K562 (cell line): ENCODE measurements around the gene RNF227. TPM values are rescaled to one million over a fixed set of nuclear protein-coding genes. Genes with fewer than 3 reads are reported as not detected.

Experiments
- BRD9 ChIP-seq: fragments of 450-650 bp; IDR thresholded peaks from 2 replicates; pipeline ENCODE4 v1.6.1; 2018; ENCODE audit warnings: low read depth; ENCODE audit not compliant: partially characterized antibody
- DPF2 ChIP-seq: fragments of 450-650 bp; IDR thresholded peaks from 2 replicates; pipeline ENCODE4 v1.6.1; 2016
- HNRNPLL ChIP-seq: fragments of 200-400 bp; formaldehyde crosslinking; IDR thresholded peaks from 2 replicates; pipeline ENCODE4 v1.6.1; 2017; ENCODE audit warnings: low read length, low read depth, mild to moderate bottlenecking; ENCODE audit not compliant: poor library complexity, severe bottlenecking
- HOXB6 ChIP-seq: fragments of 250-450 bp; sonication (Bioruptor Pico); IDR thresholded peaks from 2 replicates; pipeline ENCODE4 v1.5.1; 2022; ENCODE audit warnings: mild to moderate bottlenecking, borderline replicate concordance
- PCBP1 ChIP-seq: fragments of 200-400 bp; formaldehyde crosslinking; IDR thresholded peaks from 2 replicates; pipeline ENCODE4 v1.6.1; 2018; ENCODE audit warnings: mild to moderate bottlenecking, low read depth, low read length; ENCODE audit not compliant: poor library complexity, severe bottlenecking
- PPARD ChIP-seq: fragments of 250-450 bp; sonication (Bioruptor Pico); IDR thresholded peaks from 2 replicates; pipeline ENCODE4 v1.8.0; 2022; ENCODE audit warnings: inconsistent platforms, mild to moderate bottlenecking, moderate library complexity
- RBM22 ChIP-seq: fragments of 200-400 bp; formaldehyde crosslinking; IDR thresholded peaks from 2 replicates; pipeline ENCODE4 v1.6.1; 2018; ENCODE audit warnings: low read length, low read depth; ENCODE audit not compliant: poor library complexity, severe bottlenecking
- REST ChIP-seq, 2 experiments: fragments of 450-650 bp; formaldehyde crosslinking in 1 of 2; IDR thresholded peaks; 2 replicates each; pipeline versions ENCODE4 v1.4.0 to v1.6.1; 2014 to 2020; ENCODE audit warnings: mild to moderate bottlenecking in 2 of 2, borderline replicate concordance in 1 of 2, low read depth in 1 of 2
- RFX7 ChIP-seq: fragments of 250-450 bp; sonication (Bioruptor Pico); IDR thresholded peaks from 2 replicates; pipeline ENCODE4 v1.5.1; 2021; ENCODE audit warnings: mild to moderate bottlenecking
- SETDB1 ChIP-seq: IDR thresholded peaks from one replicate; pipeline ENCODE4 v1.6.1; 2012; ENCODE audit warnings: low read length, control low read depth, inconsistent platforms
- SMC3 ChIP-seq: conservative IDR thresholded peaks from 2 replicates; pipeline ENCODE4 v1.6.1; 2011; ENCODE audit warnings: low read depth, low read length, improper control_type of control experiment; ENCODE audit not compliant: insufficient read depth
- TAF9B ChIP-seq: fragments of 450-650 bp; IDR thresholded peaks from 2 replicates; pipeline ENCODE4 v1.6.1; 2018; ENCODE audit warnings: mild to moderate bottlenecking; ENCODE audit not compliant: partially characterized antibody
- TARDBP ChIP-seq: fragments of 450-650 bp; IDR thresholded peaks from 2 replicates; pipeline ENCODE4 v1.6.1; 2016
- U2AF1 ChIP-seq: fragments of 200-400 bp; formaldehyde crosslinking; optimal IDR thresholded peaks from 2 replicates; pipeline ENCODE3; 2017; ENCODE audit warnings: mild to moderate bottlenecking, low read depth, low read length, moderate library complexity
- ZNF444 ChIP-seq: fragments of 250-450 bp; sonication (Bioruptor Pico); IDR thresholded peaks from 2 replicates; pipeline ENCODE4 v1.4.0; 2020; ENCODE audit warnings: mild to moderate bottlenecking, moderate library complexity
- polyA plus RNA-seq, 8 experiments: library from polyadenylated mRNA; depleted of rRNA in 4 of 8; stranded (reverse) in 5 of 8; unstranded in 3 of 8; fragments of >200 nt; fragmentation: Nextera tagmentation in 2 of 8; fragmentation: Illumina TruSeq in 1 of 8; extraction: Ambion mirVana in 2 of 8; extraction: Trizol in 1 of 8; gene quantifications; 2 replicates each; pipeline versions ENCODE4 v1.2.1 to v1.2.3, GENCODE V29; 2011 to 2014; ENCODE audit warnings: inconsistent platforms in 1 of 8, missing spikeins in 1 of 8
- total RNA-seq, 7 experiments: library from RNA; depleted of rRNA in 6 of 7; stranded (reverse); fragments of >200 nt in 6 of 7; fragmentation: Illumina TruSeq in 2 of 7; extraction: Trizol in 2 of 7; gene quantifications; 2 replicates each; pipeline versions ENCODE4 v1.2.1 to v1.2.3, GENCODE V29; 2011 to 2021; ENCODE audit warnings: low replicate concordance in 1 of 7
- TF ChIP-seq, protein P1 (sequence below), 2 experiments: IDR thresholded peaks in 1 of 2; conservative IDR thresholded peaks in 1 of 2; 2 replicates each; pipeline ENCODE4 v1.6.1; 2016; ENCODE audit warnings: low read depth in 2 of 2, mild to moderate bottlenecking in 1 of 2, missing compliant biosample characterization in 1 of 2, missing genetic modification characterization in 1 of 2, moderate library complexity in 1 of 2

Gene RNF227
- total and polyA plus RNA-seq, 9 of the 15 experiments (the other 6 are each of a cell fraction or from before 2014, with no cell fraction given) = 1.1 to 6.7 (median 2.3) TPM

DNA sequence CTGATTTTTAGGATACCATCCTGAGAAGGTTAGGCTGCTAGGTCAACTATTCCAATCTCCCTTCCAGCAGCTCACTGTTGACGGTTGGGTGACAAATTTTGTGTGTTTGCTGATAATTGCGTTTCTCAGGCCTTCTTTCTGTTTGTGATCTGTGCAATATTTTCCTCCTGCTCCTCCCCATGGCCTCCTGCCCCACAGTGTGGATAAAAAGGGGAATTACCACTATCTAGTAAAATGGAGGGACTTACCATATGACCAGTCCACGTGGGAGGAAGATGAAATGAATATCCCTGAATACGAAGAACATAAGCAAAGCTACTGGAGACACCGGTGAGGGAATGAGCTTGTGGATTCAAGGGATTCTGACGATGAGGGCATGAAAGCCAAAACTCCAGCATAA is 18.3 kb downstream of the RNF227 start (continued):
- TF ChIP-seq REST (IDR thresholded peaks at IDR 0.05; ENCODE audit: borderline replicate concordance) (peak; percentile 87), REST (CRISPR knock-in tag; IDR thresholded peaks at IDR 0.05; ENCODE audit: low read depth) (no peak), RFX7 (CRISPR knock-in tag) (no peak), RBM22 (no peak), PPARD (CRISPR knock-in tag) (no peak), TARDBP (no peak), BRD9 (no peak), PCBP1 (no peak), DPF2 (no peak), U2AF1 (no peak), ZNF444 (CRISPR knock-in tag) (no peak), HOXB6 (CRISPR knock-in tag) (no peak), TAF9B (no peak), SETDB1 (no peak), SMC3 (peak; percentile 45), HNRNPLL (no peak)
- TF ChIP-seq, protein P1, sequence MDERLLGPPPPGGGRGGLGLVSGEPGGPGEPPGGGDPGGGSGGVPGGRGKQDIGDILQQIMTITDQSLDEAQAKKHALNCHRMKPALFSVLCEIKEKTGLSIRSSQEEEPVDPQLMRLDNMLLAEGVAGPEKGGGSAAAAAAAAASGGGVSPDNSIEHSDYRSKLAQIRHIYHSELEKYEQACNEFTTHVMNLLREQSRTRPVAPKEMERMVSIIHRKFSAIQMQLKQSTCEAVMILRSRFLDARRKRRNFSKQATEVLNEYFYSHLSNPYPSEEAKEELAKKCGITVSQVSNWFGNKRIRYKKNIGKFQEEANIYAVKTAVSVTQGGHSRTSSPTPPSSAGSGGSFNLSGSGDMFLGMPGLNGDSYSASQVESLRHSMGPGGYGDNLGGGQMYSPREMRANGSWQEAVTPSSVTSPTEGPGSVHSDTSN (CRISPR knock-in tag; IDR thresholded peaks at IDR 0.05; ENCODE audit: low read depth) = no peak
- TF ChIP-seq, protein P1 (tag; conservative IDR thresholded peaks at IDR 0.05; ENCODE audit: low read depth) = no peak
